Measurements from ENCODE around the gene MB21D2. TPM values are rescaled to one million over a fixed set of nuclear protein-coding genes. Genes with fewer than 3 reads are reported as not detected.

The MB21D2 gene
- total and polyA plus RNA-seq, 7 donors: 1.2 to 7.8 (median 5.8) TPM

- Histone ChIP-seq H3K4me1 (peaks cover 0 to 41% (median 33%) of the 10 kb centered on the region in 4 donors), H3K9me3 (no peaks in the 10 kb centered on the region), H3K4me3 (no peak overlapping the region), H3K27ac (peak overlapping the region in 1 of 4 donors; percentile 49), H3K36me3 (no peaks in the 10 kb centered on the region), H3K27me3 (no peaks in the 10 kb centered on the region)
- TF ChIP-seq EP300 (IDR thresholded peaks at IDR 0.05) (no peak), POLR2AphosphoS5 (IDR thresholded peaks at IDR 0.05) (no peak), POLR2A (IDR thresholded peaks at IDR 0.05) (no peak)
- TF ChIP-seq, protein P1, sequence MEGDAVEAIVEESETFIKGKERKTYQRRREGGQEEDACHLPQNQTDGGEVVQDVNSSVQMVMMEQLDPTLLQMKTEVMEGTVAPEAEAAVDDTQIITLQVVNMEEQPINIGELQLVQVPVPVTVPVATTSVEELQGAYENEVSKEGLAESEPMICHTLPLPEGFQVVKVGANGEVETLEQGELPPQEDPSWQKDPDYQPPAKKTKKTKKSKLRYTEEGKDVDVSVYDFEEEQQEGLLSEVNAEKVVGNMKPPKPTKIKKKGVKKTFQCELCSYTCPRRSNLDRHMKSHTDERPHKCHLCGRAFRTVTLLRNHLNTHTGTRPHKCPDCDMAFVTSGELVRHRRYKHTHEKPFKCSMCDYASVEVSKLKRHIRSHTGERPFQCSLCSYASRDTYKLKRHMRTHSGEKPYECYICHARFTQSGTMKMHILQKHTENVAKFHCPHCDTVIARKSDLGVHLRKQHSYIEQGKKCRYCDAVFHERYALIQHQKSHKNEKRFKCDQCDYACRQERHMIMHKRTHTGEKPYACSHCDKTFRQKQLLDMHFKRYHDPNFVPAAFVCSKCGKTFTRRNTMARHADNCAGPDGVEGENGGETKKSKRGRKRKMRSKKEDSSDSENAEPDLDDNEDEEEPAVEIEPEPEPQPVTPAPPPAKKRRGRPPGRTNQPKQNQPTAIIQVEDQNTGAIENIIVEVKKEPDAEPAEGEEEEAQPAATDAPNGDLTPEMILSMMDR (IDR thresholded peaks at IDR 0.05): no peak
- WGBS, 2 donors: 92 to 93% methylated on average over 13 of the region's 13 CpGs
- intact Hi-C loops (cut with DNase I): no loop called here
- DNase-seq: no peak
Observed at GRCh38 chr3:192890347-192891335, 27.0 kb downstream of the MB21D2 start.

DNA sequence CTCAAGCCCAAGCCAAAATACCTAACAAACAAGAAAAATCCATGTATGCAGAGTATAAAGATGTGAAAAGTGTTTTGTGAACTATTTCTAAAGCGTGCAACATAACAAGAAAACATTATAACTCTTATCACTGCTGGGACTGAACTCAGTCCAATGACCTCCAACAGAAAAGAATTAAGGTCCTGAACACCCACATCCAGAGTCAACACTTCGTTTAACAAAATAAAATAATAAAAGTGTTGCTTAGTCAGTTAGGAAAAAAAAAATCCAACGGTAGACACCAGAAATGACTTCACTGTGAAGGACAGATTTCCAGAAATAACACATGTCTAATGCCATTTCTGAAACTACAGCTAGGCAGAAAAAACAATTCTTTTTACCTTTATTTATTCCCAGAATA is 28.0 kb downstream of the MB21D2 start:
- 23 to 64% methylated on average over 3 of the region's 3 CpGs for WGBS, 2 donors
- Histone ChIP-seq H3K27me3 (no peaks in the 10 kb centered on the region), H3K4me3 (no peak overlapping the region), H3K9me3 (no peaks in the 10 kb centered on the region), H3K27ac (peak overlapping the region in 2 of 4 donors; percentile 49 to 51), H3K36me3 (no peaks in the 10 kb centered on the region), H3K4me1 (peaks cover 0 to 41% (median 33%) of the 10 kb centered on the region in 4 donors)
- TF ChIP-seq, protein P1 (IDR thresholded peaks at IDR 0.05): no peak
- TF ChIP-seq EP300 (IDR thresholded peaks at IDR 0.05): no peak
- no peak for TF ChIP-seq POLR2AphosphoS5 (IDR thresholded peaks at IDR 0.05)
- intact Hi-C loops (cut with DNase I): no loop called here
- no peak for DNase-seq

DNA sequence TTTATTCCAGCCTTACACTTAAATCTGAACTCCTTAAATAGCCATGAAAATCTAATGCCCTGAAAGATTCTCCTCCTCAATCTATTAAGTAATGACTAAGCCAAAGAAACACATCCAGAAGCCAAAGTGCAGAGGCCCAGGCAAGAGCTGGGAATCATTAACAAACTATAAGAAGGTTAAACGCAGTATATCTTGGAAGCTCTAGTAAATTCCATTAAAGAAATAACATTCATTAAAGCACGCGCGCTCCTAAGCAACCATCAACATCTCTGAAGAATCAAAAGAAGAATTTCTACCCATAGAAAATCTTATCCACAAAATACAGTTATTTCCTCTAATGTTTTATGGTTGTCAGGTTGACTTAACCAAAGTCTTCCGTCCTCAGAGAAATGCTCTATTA is 29.5 kb downstream of the MB21D2 start:
- Histone ChIP-seq H3K4me1 (peaks cover 0 to 38% (median 32%) of the 10 kb centered on the region in 4 donors), H3K27me3 (no peaks in the 10 kb centered on the region), H3K4me3 (no peak overlapping the region), H3K36me3 (no peaks in the 10 kb centered on the region), H3K9me3 (no peaks in the 10 kb centered on the region), H3K27ac (peak overlapping the region in 3 of 4 donors; percentile 9 to 49 (median 16))
- 70 to 89% methylated on average over 5 of the region's 5 CpGs for WGBS, 2 donors
- DNase-seq: no peak
- intact Hi-C loops (cut with DNase I): no loop called here
- TF ChIP-seq POLR2AphosphoS5 (IDR thresholded peaks at IDR 0.05): no peak
- no peak for TF ChIP-seq POLR2A (IDR thresholded peaks at IDR 0.05)
- TF ChIP-seq, protein P1 (IDR thresholded peaks at IDR 0.05): no peak
- no peak for TF ChIP-seq EP300 (IDR thresholded peaks at IDR 0.05)

- H3K36me3 ChIP-seq: no peaks in the 10 kb centered on the region
- H3K4me3 ChIP-seq: no peak overlapping the region
- WGBS, 2 donors: 89 to 92% methylated on average over 7 of the region's 7 CpGs
- TF ChIP-seq EP300 (IDR thresholded peaks at IDR 0.05) (no peak), POLR2AphosphoS5 (IDR thresholded peaks at IDR 0.05) (no peak)
- peak overlapping the region in 3 of 4 donors; percentile 9 to 49 (median 16) for H3K27ac ChIP-seq
- DNase-seq: no peak
- no peaks in the 10 kb centered on the region for H3K27me3 ChIP-seq
- H3K4me1 ChIP-seq: peaks cover 0 to 37% (median 29%) of the 10 kb centered on the region in 4 donors
- no peaks in the 10 kb centered on the region for H3K9me3 ChIP-seq
- intact Hi-C loops (cut with DNase I): no loop called here
Observed at GRCh38 chr3:192887701-192888100, 30.0 kb downstream of the MB21D2 start.

DNA sequence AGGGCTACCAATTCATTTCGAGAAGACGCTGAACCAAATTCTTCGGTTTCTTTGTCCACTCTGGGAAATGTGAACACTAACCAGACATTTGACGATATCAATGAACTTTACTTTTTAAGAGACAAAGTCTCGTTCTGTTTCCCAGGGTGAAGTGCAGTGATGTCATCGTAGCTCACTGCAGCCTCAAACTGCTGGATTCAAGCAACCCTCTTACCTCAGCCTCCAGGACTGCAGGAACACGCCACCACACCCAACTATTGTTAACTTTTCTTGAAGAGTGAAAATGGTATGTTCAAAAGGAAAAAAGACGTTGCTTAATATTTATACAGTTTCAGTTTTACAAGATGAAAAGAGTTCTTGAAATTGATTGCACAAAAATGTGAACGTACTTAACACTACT is 30.6 kb downstream of the MB21D2 start:
- Histone ChIP-seq H3K9me3 (no peaks in the 10 kb centered on the region), H3K27me3 (no peaks in the 10 kb centered on the region), H3K27ac (no peak overlapping the region), H3K4me3 (no peak overlapping the region), H3K36me3 (no peaks in the 10 kb centered on the region), H3K4me1 (peaks cover 0 to 33% (median 27%) of the 10 kb centered on the region in 4 donors)
- intact Hi-C loops (cut with DNase I): no loop called here
- 84 to 89% methylated on average over 9 of the region's 9 CpGs for WGBS, 2 donors
- TF ChIP-seq EP300 (IDR thresholded peaks at IDR 0.05) (no peak), POLR2AphosphoS5 (IDR thresholded peaks at IDR 0.05) (no peak), POLR2A (IDR thresholded peaks at IDR 0.05) (no peak)
- TF ChIP-seq, protein P1 (IDR thresholded peaks at IDR 0.05): no peak
- DNase-seq: no peak
